Upper lobe of right lung (tissue), 1 donor: ENCODE data around the gene SLC22A15. TPM values are rescaled to one million over a fixed set of nuclear protein-coding genes. Genes with fewer than 3 reads are reported as not detected.
A peak's percentile ranks its signal among the peaks of the same experiment; 100 is the strongest.
"Not testable (repeated sequence)": the region's sequence is repeated elsewhere in the genome, so short reads cannot be mapped to it uniquely, and the experiment has no call there.

Experiments used
- ATAC-seq: fragments of 200-7000 bp; cut with Tn5 transposase; one replicate; pipeline ENCODE4 v1.9.1; 2020; ENCODE audit warnings: mild to moderate bottlenecking, moderate library complexity
- DNase-seq: peaks from one replicate; pipeline ENCODE4 v3.0.0-alpha.2; 2020
- H3K27ac ChIP-seq: fragments of 200-600 bp; one replicate; pipeline ENCODE4 v1.8.0; 2022
- H3K27me3 ChIP-seq: fragments of 200-600 bp; one replicate; pipeline ENCODE4 v1.8.0; 2022; ENCODE audit warnings: mild to moderate bottlenecking
- H3K36me3 ChIP-seq: fragments of 200-600 bp; one replicate; pipeline ENCODE4 v1.8.0; 2022
- H3K4me1 ChIP-seq: fragments of 200-600 bp; one replicate; pipeline ENCODE4 v1.8.0; 2022
- H3K4me3 ChIP-seq: fragments of 200-600 bp; one replicate; pipeline ENCODE4 v1.8.0; 2022; ENCODE audit warnings: mild to moderate bottlenecking
- H3K9me3 ChIP-seq: fragments of 200-600 bp; one replicate; pipeline ENCODE4 v1.8.0; 2022
- CTCF ChIP-seq: fragments of 200-600 bp; IDR thresholded peaks from one replicate; pipeline ENCODE4 v1.8.0; 2022; ENCODE audit warnings: antibody characterized with exemption
- intact Hi-C: fragments of 100-400 bp; cut with DNase I; formaldehyde crosslinking; loops from one replicate; pipeline ENCODE4 v1.11.0; 2022
- total RNA-seq: library from RNA; stranded (reverse); fragmentation: NEBNext Ultra II Directional; extraction: Animal tissue kit (Norgen Biotek cat#: 25700); gene quantifications from one replicate; pipeline ENCODE4 v1.2.1, GENCODE V29; 2021
- donor health status: DM: no; HTN: yes; CAD: no; lungs with severe emphysema.

Gene SLC22A15
- total RNA-seq, 1 donor from 2014 or later, result 25.7 TPM

GRCh38 chr1:115955228-115955627 lies 21.1 kb upstream of the SLC22A15 start:
- no peak overlapping the region for H3K27ac ChIP-seq
- H3K4me1 ChIP-seq, result no peaks in the 10 kb centered on the region
- ATAC-seq, result peak; percentile 66
- H3K9me3 ChIP-seq, result no peaks in the 10 kb centered on the region
- H3K27me3 ChIP-seq, result no peaks in the 10 kb centered on the region
- no peak for DNase-seq
- no peak overlapping the region for H3K4me3 ChIP-seq
- no peak for TF ChIP-seq CTCF
- H3K36me3 ChIP-seq, result no peaks in the 10 kb centered on the region
- intact Hi-C loops, result no loop called here

- intact Hi-C loops, result no loop called here
- DNase-seq (no peak), ATAC-seq (no peak)
- H3K4me1 ChIP-seq, result no peaks in the 10 kb centered on the region
- no peaks in the 10 kb centered on the region for H3K36me3 ChIP-seq
- TF ChIP-seq CTCF, result no peak
- no peak overlapping the region for H3K4me3 ChIP-seq
- no peaks in the 10 kb centered on the region for H3K27me3 ChIP-seq
- no peak overlapping the region for H3K27ac ChIP-seq
- H3K9me3 ChIP-seq, result no peaks in the 10 kb centered on the region
Measured at GRCh38 chr1:115958866-115959265, 17.4 kb upstream of the SLC22A15 start.

- intact Hi-C loops, result no loop called here
- TF ChIP-seq CTCF, result no peak
Measured at GRCh38 chr1:115969509-115969908, 6.8 kb upstream of the SLC22A15 start.

GRCh38 chr1:115971778-115972177 lies 4.5 kb upstream of the SLC22A15 start:
- not testable (repeated sequence) for H3K27me3 ChIP-seq, ATAC-seq

More at GRCh38 chr1:115969509-115969908, 6.8 kb upstream of the SLC22A15 start:
- Histone ChIP-seq H3K9me3 (no peaks in the 10 kb centered on the region), H3K36me3 (no peaks in the 10 kb centered on the region), H3K4me3 (no peak overlapping the region), H3K4me1 (no peaks in the 10 kb centered on the region), H3K27ac (no peak overlapping the region), H3K27me3 (no peaks in the 10 kb centered on the region)
- no peak for DNase-seq
- ATAC-seq, result no peak

GRCh38 chr1:115973154-115973553 lies 3.2 kb upstream of the SLC22A15 start:
- TF ChIP-seq CTCF, result no peak
- no peaks in the 10 kb centered on the region for H3K36me3 ChIP-seq
- no peaks in the 10 kb centered on the region for H3K9me3 ChIP-seq
- H3K27ac ChIP-seq, result no peak overlapping the region
- ATAC-seq (no peak), DNase-seq (no peak)
- no peak overlapping the region for H3K4me3 ChIP-seq
- intact Hi-C loops, result no loop called here
- H3K4me1 ChIP-seq, result no peaks in the 10 kb centered on the region
- H3K27me3 ChIP-seq, result no peaks in the 10 kb centered on the region

More at GRCh38 chr1:115971778-115972177, 4.5 kb upstream of the SLC22A15 start:
- DNase-seq, H3K4me1 ChIP-seq, H3K27ac ChIP-seq, H3K9me3 ChIP-seq, H3K36me3 ChIP-seq, intact Hi-C loops, H3K4me3 ChIP-seq: not testable (repeated sequence)

GRCh38 chr1:115975569-115976061 lies 698 bp upstream of the SLC22A15 start:
- H3K27me3 ChIP-seq, result no peaks in the 10 kb centered on the region
- H3K36me3 ChIP-seq, result no peaks in the 10 kb centered on the region
- TF ChIP-seq CTCF, result no peak
- H3K4me1 ChIP-seq, result no peaks in the 10 kb centered on the region
- H3K27ac ChIP-seq, result peak overlapping the region; percentile 88
- intact Hi-C loops, result no loop called here
- H3K9me3 ChIP-seq, result no peaks in the 10 kb centered on the region
- DNase-seq (no peak), ATAC-seq (no peak)
- H3K4me3 ChIP-seq, result peak overlapping the region; percentile 62
